HG03442 (cell line): ENCODE results near the gene MBOAT2.
"Not testable (repeated sequence)": the region's sequence is repeated elsewhere in the genome, so short reads cannot be mapped to it uniquely, and the experiment has no call there.

Source experiments
- ATAC-seq: cut with Tn5 transposase; IDR thresholded peaks from one replicate; pipeline ENCODE4 v1.9.1; 2021; ENCODE audit warnings: mild to moderate bottlenecking, moderate library complexity; ENCODE audit not compliant: unreplicated experiment

The MBOAT2 gene

GRCh38 chr2:8902757-8903156, 100.7 kb downstream of the MBOAT2 start:
- not testable (repeated sequence) for ATAC-seq

DNA sequence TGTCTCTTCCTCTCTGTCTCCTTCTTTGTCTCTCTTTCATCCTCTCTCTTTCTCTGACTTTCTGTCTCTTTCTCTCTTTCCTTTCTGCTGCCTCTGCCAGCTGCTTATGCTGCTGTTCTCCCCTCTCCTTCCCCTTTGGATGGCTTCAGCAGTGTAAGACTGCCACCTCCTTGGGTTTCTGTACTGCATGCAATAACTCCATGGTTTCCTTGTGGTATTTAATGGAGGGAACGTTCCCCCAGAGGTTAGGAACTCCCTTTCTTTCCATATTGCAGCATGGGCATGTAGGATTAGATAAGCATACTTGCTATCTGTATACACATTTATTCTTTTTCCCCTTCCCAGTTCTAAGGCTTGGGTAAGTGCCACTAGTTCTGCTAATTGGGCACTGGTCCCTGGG, 106.3 kb downstream of the MBOAT2 start:
- ATAC-seq: not testable (repeated sequence)

GRCh38 chr2:8896671-8897070, 106.8 kb downstream of the MBOAT2 start:
- ATAC-seq: not testable (repeated sequence)

- ATAC-seq: not testable (repeated sequence)
Observed at GRCh38 chr2:8895087-8895912, 108.2 kb downstream of the MBOAT2 start.

DNA sequence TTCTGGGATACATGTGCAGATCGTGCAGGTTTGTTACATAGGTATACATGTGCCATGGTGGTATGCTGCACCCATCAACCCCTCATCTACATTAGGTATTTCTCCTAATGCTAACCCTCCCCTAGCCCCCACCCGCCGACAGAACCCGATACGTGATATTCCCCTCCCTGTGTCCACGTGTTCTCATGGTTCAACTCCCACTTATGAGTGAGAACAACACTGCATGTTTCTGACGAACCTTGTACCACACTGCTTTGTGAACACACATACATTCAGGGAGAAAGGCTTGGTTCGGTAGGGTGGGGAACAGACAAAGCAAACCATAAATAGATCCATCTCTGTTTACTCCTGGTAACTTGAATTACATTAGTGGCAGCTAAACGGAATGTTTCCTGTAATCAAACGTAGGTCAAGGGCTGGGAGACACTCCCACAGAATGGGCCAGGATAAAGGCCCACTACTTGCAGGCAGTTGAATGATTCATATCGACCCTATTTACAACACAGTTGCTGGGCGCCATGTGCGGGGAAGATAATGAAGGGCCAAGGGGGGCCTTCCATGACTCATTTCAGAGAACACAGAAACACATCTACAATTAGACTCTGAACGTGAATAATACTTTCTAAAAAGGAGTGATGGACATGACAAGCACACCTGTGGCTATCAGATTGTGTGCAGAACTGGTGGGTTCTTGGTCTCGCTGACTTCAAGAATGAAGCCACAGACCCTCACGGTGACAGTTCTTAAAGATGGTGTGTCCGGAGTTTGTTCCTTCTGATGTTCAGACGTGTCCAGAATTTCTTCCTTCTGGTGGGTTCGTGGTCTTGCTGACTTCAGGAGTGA, 109.3 kb downstream of the MBOAT2 start:
- no peak for ATAC-seq

DNA sequence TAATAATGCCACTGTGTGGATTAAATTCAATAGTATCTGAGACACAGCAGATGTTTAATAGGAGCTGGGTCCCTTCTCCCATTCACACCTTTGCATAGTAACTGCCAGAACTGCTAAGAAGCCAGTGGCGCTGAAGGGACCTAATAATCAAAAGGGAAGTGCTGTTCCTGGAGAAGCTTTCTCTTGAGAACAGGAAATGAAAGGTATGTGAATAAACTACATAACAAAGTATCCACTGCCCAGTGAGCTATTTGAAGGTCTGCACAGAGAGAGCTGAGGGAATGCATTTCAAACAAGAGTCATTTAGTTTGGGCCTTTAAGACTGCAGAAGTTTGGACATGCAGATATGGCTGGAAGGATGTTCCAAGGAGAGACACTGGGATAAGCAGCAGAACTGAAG, 110.0 kb downstream of the MBOAT2 start:
- ATAC-seq: no peak

GRCh38 chr2:8892111-8892510, 111.4 kb downstream of the MBOAT2 start:
- no peak for ATAC-seq

DNA sequence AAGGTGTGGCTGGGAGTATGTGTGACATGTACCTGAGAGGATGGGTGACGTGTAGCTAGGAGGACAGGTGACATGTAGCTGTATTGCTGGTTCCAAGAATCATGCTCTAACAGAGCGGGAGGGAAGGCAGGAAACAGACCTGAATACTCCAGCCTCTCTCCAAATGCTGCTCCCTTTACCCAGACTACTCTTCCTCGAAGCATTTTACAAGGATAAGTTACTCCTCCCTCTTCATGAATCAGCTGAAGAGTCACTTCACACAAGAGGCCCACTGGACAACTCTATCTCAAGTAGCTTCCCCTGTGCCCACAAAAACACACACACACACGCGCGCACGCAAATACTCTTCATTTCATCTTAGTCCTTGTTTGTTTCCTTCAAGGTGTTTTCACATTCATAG, 113.5 kb downstream of the MBOAT2 start:
- no peak for ATAC-seq

- ATAC-seq: no peak
Observed at GRCh38 chr2:8888963-8889362, 114.5 kb downstream of the MBOAT2 start.

GRCh38 chr2:8886876-8887275, 116.6 kb downstream of the MBOAT2 start:
- ATAC-seq: no peak

- ATAC-seq: no peak
Observed at GRCh38 chr2:8886202-8886518, 117.3 kb downstream of the MBOAT2 start.

DNA sequence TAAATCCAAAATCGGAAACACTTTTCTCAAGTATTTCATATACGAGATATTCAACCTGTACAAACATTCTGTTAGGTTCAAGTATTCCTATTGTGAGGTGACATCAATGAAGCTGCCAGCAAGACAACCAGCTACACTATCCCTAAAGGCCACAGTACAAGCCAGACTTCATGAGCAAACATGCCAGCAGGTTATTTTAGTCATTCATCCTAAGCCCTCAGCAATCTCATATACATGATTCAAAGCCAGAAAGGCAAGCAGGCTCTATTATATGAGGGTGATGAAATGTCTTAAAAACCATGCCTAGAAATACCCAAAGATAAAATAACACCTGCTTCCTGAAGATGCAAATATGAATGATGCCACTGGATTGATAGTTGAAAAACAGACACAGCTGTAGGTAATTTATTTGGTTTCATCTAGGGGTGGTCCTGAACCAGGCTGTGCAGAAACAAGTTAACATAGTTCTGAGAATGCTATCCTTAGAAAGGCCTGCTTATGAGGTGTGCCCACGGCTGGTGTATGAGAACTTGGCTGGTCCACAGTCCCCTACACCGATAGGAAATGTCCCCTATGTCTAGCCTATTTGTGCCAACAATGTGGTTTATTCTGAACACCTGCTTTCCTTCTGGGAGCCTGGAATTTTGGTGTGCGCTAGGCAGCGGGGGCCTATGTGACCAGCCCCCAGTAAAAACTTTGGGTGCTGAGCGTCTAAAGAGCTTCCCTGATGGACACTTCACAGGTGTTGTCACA, 117.9 kb downstream of the MBOAT2 start:
- no peak for ATAC-seq

- ATAC-seq: no peak
Observed at GRCh38 chr2:8884812-8885211, 118.7 kb downstream of the MBOAT2 start.

GRCh38 chr2:8882094-8882493, 121.4 kb downstream of the MBOAT2 start:
- ATAC-seq: no peak

DNA sequence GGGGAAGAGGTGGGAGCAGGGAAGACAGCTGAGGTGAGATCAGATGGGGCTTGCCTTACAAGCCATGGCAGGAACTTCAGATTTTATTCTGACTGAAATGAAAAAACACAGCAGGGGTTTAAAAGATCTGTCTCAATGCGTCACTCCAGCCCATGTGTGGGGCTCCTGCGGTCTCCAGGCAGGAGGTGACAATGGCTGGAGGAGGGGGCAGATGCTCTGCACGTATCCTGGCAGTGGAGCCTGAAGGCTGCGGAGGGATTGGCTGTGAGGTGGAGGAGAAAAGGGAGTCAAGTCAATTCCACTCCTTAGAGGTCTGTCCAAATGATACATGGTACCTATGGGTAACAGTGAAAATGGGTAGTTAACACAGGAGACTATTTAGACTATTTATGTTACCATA, 125.6 kb downstream of the MBOAT2 start:
- ATAC-seq: no peak

DNA sequence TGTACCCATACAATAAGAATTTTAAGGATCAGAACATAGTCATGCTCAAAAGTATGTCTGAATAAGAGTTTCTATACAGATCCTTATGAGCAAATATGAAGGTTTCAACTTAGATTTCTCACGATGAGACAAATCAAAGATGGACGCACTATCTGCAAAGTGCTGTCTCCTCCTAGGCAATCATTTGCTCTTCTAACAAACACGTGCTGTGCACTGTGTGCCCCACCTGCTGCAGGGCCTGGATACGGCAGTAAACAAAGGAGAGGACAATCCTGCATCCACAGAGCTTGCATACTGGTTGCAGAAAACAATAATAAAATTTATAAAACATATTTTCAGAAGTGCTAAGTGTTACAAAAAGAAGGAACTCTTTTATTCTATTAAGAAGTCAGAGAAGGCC, 126.2 kb downstream of the MBOAT2 start:
- no peak for ATAC-seq

DNA sequence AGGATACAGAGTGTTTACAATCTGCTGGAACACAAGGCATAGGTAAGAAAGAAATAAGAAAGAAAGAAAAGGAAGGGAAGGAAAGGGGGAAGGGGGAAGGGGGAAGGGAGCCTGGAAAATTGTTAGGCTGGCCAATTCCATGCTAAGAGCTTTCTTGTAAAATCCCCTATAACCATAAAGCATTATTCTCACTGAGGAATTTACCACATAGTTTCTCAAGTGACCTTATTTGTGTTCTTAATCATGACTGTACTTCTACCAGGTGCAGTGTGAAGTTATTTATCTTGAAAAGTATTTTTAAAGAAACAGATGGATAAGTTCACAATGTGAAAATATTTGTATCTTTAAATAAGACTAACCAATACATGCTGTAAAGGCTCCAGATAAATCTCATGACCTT, 126.9 kb downstream of the MBOAT2 start:
- ATAC-seq: no peak

DNA sequence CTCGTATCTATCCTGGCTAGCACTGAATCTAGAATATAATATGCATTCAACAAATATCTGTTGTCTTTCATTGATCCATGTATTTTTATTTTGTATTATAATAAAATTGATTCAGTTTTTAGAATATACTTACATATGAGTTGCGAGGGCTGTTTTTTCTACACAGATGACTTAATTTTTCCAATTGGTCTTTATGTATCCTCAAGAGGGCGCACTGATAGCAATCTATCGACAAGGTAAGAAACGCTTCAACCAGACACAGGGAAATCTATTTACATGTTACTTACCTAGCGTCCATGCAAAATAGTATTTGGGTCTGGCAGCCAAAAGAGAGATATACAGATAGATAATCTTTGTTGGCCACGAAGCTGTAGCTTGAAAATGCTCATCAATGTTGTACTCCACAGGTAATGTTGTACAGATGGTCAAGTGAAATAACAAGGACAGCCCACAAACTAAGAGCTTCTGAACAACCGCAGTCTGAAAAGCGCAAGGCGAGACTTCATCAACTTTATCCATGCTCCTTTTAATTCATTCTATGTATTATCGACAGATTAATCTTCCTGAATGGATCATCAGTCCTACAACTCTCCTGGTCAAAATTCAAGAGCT, 130.6 kb downstream of the MBOAT2 start:
- no peak for ATAC-seq

- no peak for ATAC-seq
Observed at GRCh38 chr2:8870441-8870840, 133.0 kb downstream of the MBOAT2 start.

- ATAC-seq: no peak
Observed at GRCh38 chr2:8867363-8867762, 136.1 kb downstream of the MBOAT2 start.

- ATAC-seq: no peak
Observed at GRCh38 chr2:8863331-8863953, 140.0 kb downstream of the MBOAT2 start.
